K562 (cell line): ENCODE results near the gene IFTAP.
"Not testable (repeated sequence)": the region's sequence is repeated elsewhere in the genome, so short reads cannot be mapped to it uniquely, and the experiment has no call there.

Source experiments
- BRCA1 ChIP-seq, 2 experiments: fragments of 450-650 bp in 1 of 2; sonication (generic) in 1 of 2; formaldehyde crosslinking in 1 of 2; IDR thresholded peaks; 2 replicates each; pipeline versions ENCODE4 v1.5.0 to v1.6.1; 2017 to 2020; ENCODE audit warnings: mild to moderate bottlenecking in 1 of 2, missing genetic modification reagents in 1 of 2
- CBX2 ChIP-seq: fragments of 200-600 bp; sonication (generic); IDR thresholded peaks from one replicate; pipeline ENCODE4 v1.6.1; 2012; ENCODE audit warnings: mild to moderate bottlenecking, low read length, inconsistent platforms; ENCODE audit not compliant: insufficient read depth, poor library complexity, severe bottlenecking
- HMG20A ChIP-seq: fragments of 450-650 bp; formaldehyde crosslinking; conservative IDR thresholded peaks from 2 replicates; pipeline ENCODE4 v1.4.0; 2020; ENCODE audit warnings: mild to moderate bottlenecking, mixed read lengths
- NFIX ChIP-seq: fragments of 250-450 bp; sonication (Bioruptor Pico); IDR thresholded peaks from 2 replicates; pipeline ENCODE4 v1.4.0; 2020; ENCODE audit warnings: low read depth, mild to moderate bottlenecking, moderate library complexity
- NFYB ChIP-seq: IDR thresholded peaks from 2 replicates; pipeline ENCODE4 v1.6.1; 2011; ENCODE audit warnings: mild to moderate bottlenecking, moderate library complexity; ENCODE audit not compliant: insufficient read length; ENCODE audit errors: extremely low read depth
- SRSF1 ChIP-seq: fragments of 200-400 bp; formaldehyde crosslinking; IDR thresholded peaks from 2 replicates; pipeline ENCODE4 v1.6.1; 2017; ENCODE audit warnings: mild to moderate bottlenecking, low read depth, low read length, moderate library complexity
- TEAD4 ChIP-seq, 2 experiments: sonication (generic) in 1 of 2; formaldehyde crosslinking in 1 of 2; IDR thresholded peaks; 2 replicates each; pipeline versions ENCODE4 v1.6.1 to v1.8.0; 2012 to 2022; ENCODE audit warnings: borderline replicate concordance in 1 of 2, inconsistent platforms in 1 of 2, low read length in 1 of 2, mild to moderate bottlenecking in 1 of 2, missing genetic modification reagents in 1 of 2
- ZFP36 ChIP-seq: fragments of 150-350 bp; IDR thresholded peaks from 2 replicates; pipeline ENCODE4 v1.6.1; 2018; ENCODE audit warnings: low read length, low read depth; ENCODE audit not compliant: partially characterized antibody
- ZNF184 ChIP-seq: sonication (generic); formaldehyde crosslinking; IDR thresholded peaks from 2 replicates; pipeline ENCODE4 v1.5.0; 2020; ENCODE audit warnings: missing genetic modification reagents
- ZNF830 ChIP-seq: fragments of 250-450 bp; sonication (Bioruptor Pico); IDR thresholded peaks from 2 replicates; pipeline ENCODE4 v1.5.0; 2021; ENCODE audit warnings: mild to moderate bottlenecking
- TF ChIP-seq, protein P1 (sequence below): sonication (generic); formaldehyde crosslinking; IDR thresholded peaks from 2 replicates; pipeline ENCODE4 v1.8.1; 2022; ENCODE audit warnings: missing genetic modification reagents

- not testable (repeated sequence) for TF ChIP-seq ZNF830 (CRISPR knock-in tag); ZNF184 (CRISPR knock-in tag); NFYB; NFIX; CBX2; ZFP36; SRSF1; BRCA1 (IDR thresholded peaks at IDR 0.05); BRCA1 (CRISPR knock-in tag; IDR thresholded peaks at IDR 0.05); HMG20A (CRISPR knock-in tag); TEAD4 (IDR thresholded peaks at IDR 0.05; ENCODE audit: low read length); TEAD4 (CRISPR knock-in tag; IDR thresholded peaks at IDR 0.05; ENCODE audit: borderline replicate concordance)
- TF ChIP-seq, protein P1, sequence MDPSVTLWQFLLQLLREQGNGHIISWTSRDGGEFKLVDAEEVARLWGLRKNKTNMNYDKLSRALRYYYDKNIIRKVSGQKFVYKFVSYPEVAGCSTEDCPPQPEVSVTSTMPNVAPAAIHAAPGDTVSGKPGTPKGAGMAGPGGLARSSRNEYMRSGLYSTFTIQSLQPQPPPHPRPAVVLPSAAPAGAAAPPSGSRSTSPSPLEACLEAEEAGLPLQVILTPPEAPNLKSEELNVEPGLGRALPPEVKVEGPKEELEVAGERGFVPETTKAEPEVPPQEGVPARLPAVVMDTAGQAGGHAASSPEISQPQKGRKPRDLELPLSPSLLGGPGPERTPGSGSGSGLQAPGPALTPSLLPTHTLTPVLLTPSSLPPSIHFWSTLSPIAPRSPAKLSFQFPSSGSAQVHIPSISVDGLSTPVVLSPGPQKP (CRISPR knock-in tag), result not testable (repeated sequence)
Measured at GRCh38 chr11:36661359-36661758, 67.1 kb downstream of the IFTAP start.
